ENCODE measurements around the gene DOCK11.

The DOCK11 gene

DNA sequence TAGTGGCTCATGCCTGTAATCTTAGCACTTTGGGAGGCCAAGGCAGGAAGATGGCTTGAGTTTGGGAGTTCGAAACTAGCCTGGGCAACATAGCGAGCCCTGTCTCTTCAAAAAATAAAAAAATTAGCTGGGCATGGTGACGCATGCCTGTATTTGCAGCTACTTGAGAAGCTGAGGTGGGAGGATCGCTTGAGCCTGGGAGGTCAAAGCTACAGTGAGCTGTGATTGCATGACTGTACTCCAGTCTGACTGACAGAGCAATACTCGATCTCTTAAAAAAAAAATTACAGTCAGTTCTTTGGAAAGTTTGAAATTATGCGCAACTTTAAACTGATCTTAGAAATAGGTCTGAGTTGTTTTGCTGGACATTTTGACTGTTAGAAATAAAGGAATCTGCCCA lies 55.8 kb downstream of the DOCK11 start:
- no peak overlapping the region for H3K9ac ChIP-seq (ENCODE audit: low read depth, low read length)
- no peak for TF ChIP-seq EZH2 (IDR thresholded peaks at IDR 0.05; ENCODE audit: borderline replicate concordance, low read depth, low read length, severe bottlenecking)
- TF ChIP-seq, protein P1, sequence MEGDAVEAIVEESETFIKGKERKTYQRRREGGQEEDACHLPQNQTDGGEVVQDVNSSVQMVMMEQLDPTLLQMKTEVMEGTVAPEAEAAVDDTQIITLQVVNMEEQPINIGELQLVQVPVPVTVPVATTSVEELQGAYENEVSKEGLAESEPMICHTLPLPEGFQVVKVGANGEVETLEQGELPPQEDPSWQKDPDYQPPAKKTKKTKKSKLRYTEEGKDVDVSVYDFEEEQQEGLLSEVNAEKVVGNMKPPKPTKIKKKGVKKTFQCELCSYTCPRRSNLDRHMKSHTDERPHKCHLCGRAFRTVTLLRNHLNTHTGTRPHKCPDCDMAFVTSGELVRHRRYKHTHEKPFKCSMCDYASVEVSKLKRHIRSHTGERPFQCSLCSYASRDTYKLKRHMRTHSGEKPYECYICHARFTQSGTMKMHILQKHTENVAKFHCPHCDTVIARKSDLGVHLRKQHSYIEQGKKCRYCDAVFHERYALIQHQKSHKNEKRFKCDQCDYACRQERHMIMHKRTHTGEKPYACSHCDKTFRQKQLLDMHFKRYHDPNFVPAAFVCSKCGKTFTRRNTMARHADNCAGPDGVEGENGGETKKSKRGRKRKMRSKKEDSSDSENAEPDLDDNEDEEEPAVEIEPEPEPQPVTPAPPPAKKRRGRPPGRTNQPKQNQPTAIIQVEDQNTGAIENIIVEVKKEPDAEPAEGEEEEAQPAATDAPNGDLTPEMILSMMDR (IDR thresholded peaks at IDR 0.05; ENCODE audit: borderline replicate concordance, extremely low read depth, low read length, poor library complexity, severe bottlenecking), result no peak
- DNase-seq (no peak), ATAC-seq (ENCODE audit: insufficient read depth, low read depth) (no peak)
- no peak overlapping the region for H3K4me2 ChIP-seq (ENCODE audit: insufficient read depth, low read length)
- H3K79me2 ChIP-seq (ENCODE audit: insufficient read depth, low read length), result no peaks in the 10 kb centered on the region
- no peaks in the 10 kb centered on the region for H3K27me3 ChIP-seq (ENCODE audit: insufficient read depth, low read length, poor library complexity)
- H3K4me1 ChIP-seq (ENCODE audit: insufficient read depth, low read length), result no peaks in the 10 kb centered on the region
- peaks cover 22% of the 10 kb centered on the region for H3K36me3 ChIP-seq (ENCODE audit: insufficient read depth, low read length)
- no peaks in the 10 kb centered on the region for H3K9me3 ChIP-seq (ENCODE audit: insufficient read depth, low read length, severe bottlenecking)
- H3K4me3 ChIP-seq (ENCODE audit: low read depth in 1 of 2, low read length in 2 of 2), result no peak overlapping the region
- no peak overlapping the region for H2AFZ ChIP-seq (ENCODE audit: low read depth, low read length)
- no peak overlapping the region for H3K27ac ChIP-seq (ENCODE audit: low read length)
- H4K20me1 ChIP-seq (ENCODE audit: insufficient read depth, low read length), result no peaks in the 10 kb centered on the region

DNA sequence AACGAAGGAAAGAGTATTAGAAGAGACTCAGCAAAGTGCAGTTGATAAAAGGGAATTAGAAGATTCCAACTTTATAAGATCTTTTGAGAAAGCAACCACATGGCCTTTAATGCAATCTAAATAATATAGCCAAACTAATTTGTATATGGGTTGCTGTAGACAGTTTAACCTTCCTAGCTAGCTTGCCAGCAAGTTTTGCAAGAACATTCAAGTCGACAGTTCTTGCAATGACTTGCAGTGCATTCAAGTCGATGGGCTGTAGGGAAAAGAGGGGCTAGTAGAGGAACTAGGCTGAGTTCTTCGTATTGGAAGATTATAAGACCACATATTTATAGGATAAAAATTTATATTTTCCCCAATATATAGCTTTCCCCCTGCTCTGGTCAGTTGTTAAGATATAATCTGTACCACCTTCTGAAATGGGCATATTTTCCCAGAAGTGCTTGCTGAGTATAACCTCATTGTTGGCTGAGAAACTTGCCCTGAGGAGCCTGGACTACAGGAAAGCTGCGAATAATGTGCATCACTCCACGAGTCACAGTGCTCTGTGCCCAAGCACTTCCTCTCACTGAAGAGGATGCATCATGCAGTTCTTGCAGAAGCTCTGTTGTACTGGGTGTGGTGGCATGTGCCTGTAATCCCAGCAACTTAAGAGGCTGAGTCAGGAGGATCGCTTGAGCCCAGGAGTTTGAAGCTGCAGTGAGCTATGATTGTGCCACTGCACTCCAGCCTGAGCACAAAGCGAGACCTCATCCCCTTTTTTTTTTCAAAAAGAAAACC lies 56.7 kb downstream of the DOCK11 start:
- H3K27ac ChIP-seq (ENCODE audit: low read length), result no peak overlapping the region
- DNase-seq (no peak), ATAC-seq (ENCODE audit: insufficient read depth, low read depth) (no peak)
- peaks cover 14% of the 10 kb centered on the region for H3K36me3 ChIP-seq (ENCODE audit: insufficient read depth, low read length)
- H3K4me3 ChIP-seq (ENCODE audit: low read depth in 1 of 2, low read length in 2 of 2), result no peak overlapping the region
- no peak for TF ChIP-seq EZH2 (IDR thresholded peaks at IDR 0.05; ENCODE audit: borderline replicate concordance, low read depth, low read length, severe bottlenecking)
- TF ChIP-seq, protein P1 (IDR thresholded peaks at IDR 0.05; ENCODE audit: borderline replicate concordance, extremely low read depth, low read length, poor library complexity, severe bottlenecking), result no peak
- H3K9ac ChIP-seq (ENCODE audit: low read depth, low read length), result no peak overlapping the region
- no peaks in the 10 kb centered on the region for H3K27me3 ChIP-seq (ENCODE audit: insufficient read depth, low read length, poor library complexity)
- H3K9me3 ChIP-seq (ENCODE audit: insufficient read depth, low read length, severe bottlenecking), result no peaks in the 10 kb centered on the region
- no peaks in the 10 kb centered on the region for H3K79me2 ChIP-seq (ENCODE audit: insufficient read depth, low read length)
- H3K4me1 ChIP-seq (ENCODE audit: insufficient read depth, low read length), result no peaks in the 10 kb centered on the region
- H2AFZ ChIP-seq (ENCODE audit: low read depth, low read length), result no peak overlapping the region
- no peaks in the 10 kb centered on the region for H4K20me1 ChIP-seq (ENCODE audit: insufficient read depth, low read length)
- H3K4me2 ChIP-seq (ENCODE audit: insufficient read depth, low read length), result no peak overlapping the region

DNA sequence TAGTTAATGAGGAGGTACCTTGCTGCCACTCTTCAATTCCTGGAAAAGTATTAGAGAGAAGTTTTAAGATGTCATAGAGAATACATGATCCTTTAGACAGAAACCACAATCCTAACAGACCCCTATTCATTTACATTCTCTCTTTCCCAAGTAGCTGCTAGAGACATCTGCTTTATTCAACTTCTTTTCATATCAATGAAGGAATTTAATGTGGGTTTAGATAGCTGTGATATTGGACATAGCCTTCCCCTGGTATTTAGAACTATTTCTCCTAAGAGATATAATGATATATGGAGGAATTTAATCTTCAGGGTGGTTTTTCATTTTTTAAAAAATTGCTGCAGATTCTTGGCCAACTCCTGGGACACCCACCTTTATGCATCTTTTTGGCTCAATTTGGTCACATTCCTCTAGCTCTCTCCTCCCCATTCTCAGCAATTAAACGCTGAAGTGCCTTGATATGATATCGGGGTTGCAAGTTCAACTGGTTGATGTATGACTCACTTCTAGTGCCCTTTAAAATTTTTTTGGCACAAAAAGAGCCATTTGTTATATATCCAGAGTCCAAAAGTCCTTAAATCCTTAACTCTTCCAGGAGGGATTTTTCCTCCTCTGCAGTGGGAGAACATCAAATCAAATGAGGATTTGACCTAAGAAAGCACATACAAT lies 57.6 kb downstream of the DOCK11 start:
- no peak for ATAC-seq (ENCODE audit: insufficient read depth, low read depth)
- H3K9me3 ChIP-seq (ENCODE audit: insufficient read depth, low read length, severe bottlenecking), result no peaks in the 10 kb centered on the region
- H3K27ac ChIP-seq (ENCODE audit: low read length), result no peak overlapping the region
- H3K27me3 ChIP-seq (ENCODE audit: insufficient read depth, low read length, poor library complexity), result no peaks in the 10 kb centered on the region
- no peaks in the 10 kb centered on the region for H3K79me2 ChIP-seq (ENCODE audit: insufficient read depth, low read length)
- DNase-seq, result no peak
- H3K4me1 ChIP-seq (ENCODE audit: insufficient read depth, low read length), result no peaks in the 10 kb centered on the region
- H3K36me3 ChIP-seq (ENCODE audit: insufficient read depth, low read length), result peaks cover 13% of the 10 kb centered on the region
- no peak overlapping the region for H3K4me3 ChIP-seq (ENCODE audit: low read depth in 1 of 2, low read length in 2 of 2)
- H3K9ac ChIP-seq (ENCODE audit: low read depth, low read length), result no peak overlapping the region
- H2AFZ ChIP-seq (ENCODE audit: low read depth, low read length), result no peak overlapping the region
- H3K4me2 ChIP-seq (ENCODE audit: insufficient read depth, low read length), result no peak overlapping the region
- TF ChIP-seq, protein P1 (IDR thresholded peaks at IDR 0.05; ENCODE audit: borderline replicate concordance, extremely low read depth, low read length, poor library complexity, severe bottlenecking), result no peak
- no peak for TF ChIP-seq EZH2 (IDR thresholded peaks at IDR 0.05; ENCODE audit: borderline replicate concordance, low read depth, low read length, severe bottlenecking)
- H4K20me1 ChIP-seq (ENCODE audit: insufficient read depth, low read length), result no peaks in the 10 kb centered on the region

All from DND-41 (cell line).